SJCRH30 (cell line): ENCODE data around the gene NR2C1. TPM values are rescaled to one million over a fixed set of nuclear protein-coding genes. Genes with fewer than 3 reads are reported as not detected.

Experiments used
- DNase-seq, 2 experiments: peaks; one replicate each; pipeline ENCODE4 v3.0.0-alpha.2; 2015 to 2020
- H3K27ac ChIP-seq: fragments of 250-450 bp; sonication (Bioruptor Pico); 2 replicates; pipeline ENCODE4 v1.5.1; 2020; ENCODE audit warnings: mild to moderate bottlenecking, moderate library complexity
- H3K27me3 ChIP-seq: fragments of 250-450 bp; sonication (Bioruptor Pico); 2 replicates; pipeline ENCODE4 v1.5.1; 2020; ENCODE audit warnings: mild to moderate bottlenecking, moderate library complexity
- H3K36me3 ChIP-seq: fragments of 250-450 bp; sonication (Bioruptor Pico); 2 replicates; pipeline ENCODE4 v1.5.1; 2020; ENCODE audit warnings: mild to moderate bottlenecking, moderate library complexity
- H3K4me1 ChIP-seq: fragments of 250-450 bp; sonication (Bioruptor Pico); 2 replicates; pipeline ENCODE4 v1.5.1; 2020; ENCODE audit warnings: mild to moderate bottlenecking, moderate library complexity
- H3K4me3 ChIP-seq: fragments of 250-450 bp; sonication (Bioruptor Pico); 2 replicates; pipeline ENCODE4 v1.5.1; 2020; ENCODE audit warnings: mild to moderate bottlenecking, moderate library complexity
- H3K9me3 ChIP-seq: fragments of 250-450 bp; sonication (Bioruptor Pico); replicated peaks from 2 replicates; pipeline ENCODE4 v1.5.1; 2020; ENCODE audit warnings: mild to moderate bottlenecking, moderate library complexity
- total RNA-seq: library from RNA; depleted of rRNA; stranded (reverse); fragments of >200 nt; shearing (Covaris generic); gene quantifications from 2 replicates; pipeline ENCODE4 v1.2.3, GENCODE V29; 2014; rRNA removed

The NR2C1 gene
- total RNA-seq, 1 experiment from 2014 or later: 39.1 TPM

DNA sequence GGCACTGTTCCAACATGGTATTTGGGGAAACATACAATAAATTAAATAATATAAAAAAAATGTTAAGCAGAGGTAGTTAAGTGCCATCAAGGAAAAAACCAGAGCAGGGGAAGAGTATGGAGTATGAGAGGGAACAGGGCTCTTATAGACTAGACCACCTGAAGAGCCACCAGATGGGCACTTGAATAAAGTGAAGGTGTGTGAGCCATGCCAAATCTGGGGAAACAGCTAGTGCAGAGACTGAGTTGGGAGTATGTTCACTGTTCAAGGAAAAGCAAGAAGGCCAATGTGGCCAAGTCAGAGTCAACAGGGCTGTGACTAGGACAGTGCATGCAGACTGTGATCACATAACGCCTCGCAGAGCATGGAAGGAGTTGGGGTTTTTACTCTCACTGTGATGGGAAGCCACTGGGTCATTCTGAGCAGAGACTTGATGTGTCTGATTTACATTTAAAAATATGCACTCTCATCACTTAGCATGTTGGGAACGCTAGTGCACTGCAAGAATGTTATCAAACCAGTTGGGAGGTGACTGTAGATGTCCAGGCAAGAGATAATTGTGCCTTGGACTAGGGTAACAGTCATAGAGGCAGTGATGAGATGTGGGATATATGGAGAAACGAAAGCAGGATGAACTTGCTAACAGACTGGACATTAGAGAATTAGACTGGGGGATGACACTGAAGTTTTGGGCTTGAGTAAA, 95.5 kb downstream of the NR2C1 start:
- no peaks in the 10 kb centered on the region for H3K27me3 ChIP-seq
- DNase-seq: no peak
- H3K4me3 ChIP-seq: no peak overlapping the region
- peaks cover 3% of the 10 kb centered on the region; the same call in 1 of the 2 replicates for H3K36me3 ChIP-seq
- no peak overlapping the region for H3K27ac ChIP-seq
- H3K4me1 ChIP-seq: peaks cover 7% of the 10 kb centered on the region
- H3K9me3 ChIP-seq: no peaks in the 10 kb centered on the region

DNA sequence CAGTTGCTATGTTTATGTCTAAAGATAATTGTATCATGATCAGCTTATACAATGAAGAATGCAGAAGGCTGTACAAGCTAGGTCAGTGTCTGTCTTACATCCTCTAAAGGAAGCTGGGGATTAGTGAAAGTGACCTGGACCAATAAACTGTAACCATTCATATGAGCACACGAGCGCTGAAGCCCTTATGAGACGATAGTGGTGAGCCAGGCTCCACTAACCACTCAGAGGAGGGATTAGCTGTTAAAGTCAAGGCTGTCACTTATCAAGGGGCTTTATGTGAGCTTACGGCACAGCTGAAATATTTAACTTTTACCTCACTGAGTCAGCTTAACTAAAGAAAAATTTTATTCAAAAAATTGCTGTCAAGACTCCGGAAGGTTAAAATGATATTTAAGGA, 100.2 kb downstream of the NR2C1 start:
- H3K27me3 ChIP-seq: no peaks in the 10 kb centered on the region
- no peak overlapping the region for H3K4me3 ChIP-seq
- peaks cover 3% of the 10 kb centered on the region for H3K4me1 ChIP-seq
- peak; percentile 70 to 88 for DNase-seq
- no peaks in the 10 kb centered on the region for H3K9me3 ChIP-seq
- peak overlapping the region; percentile 56 for H3K27ac ChIP-seq
- H3K36me3 ChIP-seq: peaks cover 4% of the 10 kb centered on the region; the same call in 1 of the 2 replicates

DNA sequence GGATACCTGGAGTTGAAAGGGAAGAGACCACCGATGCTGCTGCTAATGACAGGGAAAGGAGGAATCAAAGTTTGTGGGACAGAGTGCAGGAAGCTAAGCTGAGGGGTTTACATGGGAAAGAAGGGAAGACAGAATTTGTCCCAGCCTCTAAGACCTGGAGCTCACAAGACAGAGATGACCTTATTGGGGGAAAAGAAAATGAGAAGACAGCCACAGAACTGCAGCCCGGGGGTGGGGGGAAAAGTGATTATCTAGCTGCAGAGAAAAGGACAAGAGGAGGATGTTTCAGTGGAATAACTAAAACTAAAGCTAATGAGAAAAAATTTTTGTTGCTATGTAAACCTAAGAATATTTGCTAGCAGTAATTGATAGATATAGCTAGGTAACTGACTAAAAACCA, 100.6 kb downstream of the NR2C1 start:
- peak in 1 of 2 experiments; percentile 26 for DNase-seq
- no peaks in the 10 kb centered on the region for H3K9me3 ChIP-seq
- no peaks in the 10 kb centered on the region for H3K27me3 ChIP-seq
- peaks cover 4% of the 10 kb centered on the region; the same call in 1 of the 2 replicates for H3K36me3 ChIP-seq
- peak overlapping the region; percentile 56 for H3K27ac ChIP-seq
- no peak overlapping the region for H3K4me3 ChIP-seq
- H3K4me1 ChIP-seq: peaks cover 3% of the 10 kb centered on the region

DNA sequence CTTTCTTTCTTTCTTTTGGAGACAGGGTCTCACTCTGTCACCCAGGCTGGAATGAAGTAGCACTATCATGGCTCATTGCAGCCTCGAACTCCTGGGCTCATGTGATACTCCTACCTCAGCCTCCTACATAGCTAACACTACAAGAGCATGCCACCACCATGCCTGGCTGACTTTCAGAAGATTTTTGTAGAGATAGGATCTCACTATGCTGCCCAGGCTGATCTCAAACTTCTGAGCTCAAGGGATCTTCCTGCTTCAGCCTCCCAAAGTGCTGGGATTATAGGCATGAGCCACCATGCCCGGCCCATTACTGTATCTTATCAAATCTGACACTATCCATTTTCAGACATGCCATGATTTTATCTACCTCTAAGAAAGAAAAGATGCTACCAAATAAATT, 101.5 kb downstream of the NR2C1 start:
- Histone ChIP-seq H3K9me3 (no peaks in the 10 kb centered on the region), H3K36me3 (peaks cover 4% of the 10 kb centered on the region; the same call in 1 of the 2 replicates), H3K4me3 (no peak overlapping the region), H3K27ac (no peak overlapping the region), H3K4me1 (peaks cover 3% of the 10 kb centered on the region), H3K27me3 (no peaks in the 10 kb centered on the region)
- no peak for DNase-seq

DNA sequence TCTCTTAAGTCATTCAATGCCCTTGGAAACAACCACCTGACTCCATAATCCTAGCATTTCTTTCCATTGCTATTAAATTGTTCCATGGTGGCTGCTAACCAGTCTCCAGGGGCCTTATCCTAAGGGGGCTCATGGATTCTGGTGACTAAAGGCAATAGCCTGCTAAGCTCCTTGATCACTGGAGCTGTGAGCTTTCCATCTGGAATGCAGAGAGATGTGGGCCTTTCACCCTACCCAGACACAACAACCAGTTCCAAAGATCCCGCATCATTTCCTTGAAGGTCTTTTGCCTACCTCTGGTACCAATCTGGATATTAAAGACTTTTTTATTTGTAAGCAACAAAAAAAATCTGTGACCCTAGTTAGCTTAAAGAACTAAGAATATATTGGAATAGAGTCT, 102.9 kb downstream of the NR2C1 start:
- H3K27ac ChIP-seq: no peak overlapping the region
- H3K36me3 ChIP-seq: peaks cover 4% of the 10 kb centered on the region; the same call in 1 of the 2 replicates
- H3K27me3 ChIP-seq: no peaks in the 10 kb centered on the region
- no peak for DNase-seq
- H3K4me3 ChIP-seq: no peak overlapping the region
- H3K9me3 ChIP-seq: no peaks in the 10 kb centered on the region
- H3K4me1 ChIP-seq: peaks cover 3% of the 10 kb centered on the region

Other genes starting within 250 kb of the NR2C1 start
- 116 and 123 TPM in 2 replicates for gene NDUFA12, start 69.9 kb downstream of the NR2C1 start, total RNA-seq
- 9.2 and 10.7 TPM in 2 replicates for gene FGD6, start 143.8 kb upstream of the NR2C1 start, total RNA-seq
- gene VEZT, start 144.2 kb upstream of the NR2C1 start, total RNA-seq: 41.8 and 50.5 TPM in 2 replicates